A549 (cell line): Measurements from ENCODE around the gene GRK6. TPM values are rescaled to one million over a fixed set of nuclear protein-coding genes. Genes with fewer than 3 reads are reported as not detected.
"Not testable (repeated sequence)": the region's sequence is repeated elsewhere in the genome, so short reads cannot be mapped to it uniquely, and the experiment has no call there.

Source experiments
- ATAC-seq, 2 experiments: fragments of 200-7000 bp in 1 of 2; fragments of >200 bp in 1 of 2; cut with Nextera tagmentation in 1 of 2; cut with Tn5 transposase in 1 of 2; 3 replicates each; pipeline versions ENCODE4 v1.8.0 to v1.9.1; 2018 to 2020; ENCODE audit warnings: mild to moderate bottlenecking in 1 of 2, moderate library complexity in 1 of 2
- CTCF ChIA-PET: fragments of 300-600 bp; sonication (Branson Sonifier 250); formaldehyde crosslinking; extraction: SDS; loops from one replicate; lab custom pipeline; 2021; ENCODE audit warnings: antibody characterized with exemption, inconsistent platforms; lab: Yijun Ruan, JAX
- POLR2A ChIA-PET: fragments of 350-600 bp; formaldehyde crosslinking; extraction: SDS; loops from one replicate; lab custom pipeline; 2021; ENCODE audit warnings: antibody characterized with exemption, inconsistent platforms; lab: Yijun Ruan, JAX
- DNase-seq, 2 experiments: peaks; one replicate each; pipeline versions ENCODE4 v3.0.0 to v3.0.0-alpha.2; 2011 to 2016; ENCODE audit warnings: low read depth in 1 of 2, low spot score in 1 of 2
- FAIRE-seq: peaks from 2 replicates; lab custom pipeline; 2011; peaks lifted over from hg19 to GRCh38; lab: Jason Lieb, UNC
- H3K27ac ChIP-seq, 2 experiments: fragments of >200 bp; sonication (Bioruptor Twin); formaldehyde crosslinking; 3 replicates each; pipeline ENCODE4 v1.5.1; 2016 to 2017
- H3K4me1 ChIP-seq: fragments of >200 bp; sonication (Bioruptor Twin); formaldehyde crosslinking; 3 replicates; pipeline ENCODE4 v1.6.1; 2016
- H3K4me2 ChIP-seq: fragments of >200 bp; sonication (Bioruptor Twin); formaldehyde crosslinking; 3 replicates; pipeline ENCODE4 v1.6.1; 2016
- H3K4me3 ChIP-seq: fragments of >200 bp; sonication (Bioruptor Twin); formaldehyde crosslinking; 3 replicates; pipeline ENCODE4 v1.5.1; 2016
- H3K9me3 ChIP-seq: fragments of >200 bp; sonication (Bioruptor Twin); formaldehyde crosslinking; 3 replicates; pipeline ENCODE4 v1.6.1; 2016
- CBX2 ChIP-seq: fragments of 200-600 bp; sonication (generic); IDR thresholded peaks from 2 replicates; pipeline ENCODE4 v1.6.1; 2016; ENCODE audit warnings: low read depth, mild to moderate bottlenecking, borderline replicate concordance
- CBX8 ChIP-seq: fragments of 200-600 bp; sonication (generic); IDR thresholded peaks from 2 replicates; pipeline ENCODE4 v1.6.1; 2016
- CEBPB ChIP-seq, 2 experiments: fragments of >200 bp in 1 of 2; sonication (Bioruptor Twin) in 1 of 2; formaldehyde crosslinking in 1 of 2; IDR thresholded peaks; 2 replicates each; pipeline ENCODE4 v1.6.1; 2012 to 2016
- CHD4 ChIP-seq: fragments of 200-600 bp; sonication (generic); IDR thresholded peaks from 2 replicates; pipeline ENCODE4 v1.6.1; 2016; ENCODE audit warnings: antibody characterized with exemption, mild to moderate bottlenecking, borderline replicate concordance
- EP300 ChIP-seq, 2 experiments: fragments of >200 bp; sonication (Bioruptor Twin); formaldehyde crosslinking; IDR thresholded peaks; 2 replicates in 1 of 2; 3 replicates in 1 of 2; pipeline ENCODE4 v1.6.1; 2016 to 2017
- ESRRA ChIP-seq: fragments of 150-350 bp; IDR thresholded peaks from 2 replicates; pipeline ENCODE4 v1.6.1; 2014; ENCODE audit warnings: mild to moderate bottlenecking, low read length, borderline replicate concordance
- FOSB ChIP-seq: fragments of 250-450 bp; sonication (Bioruptor Pico); IDR thresholded peaks from 2 replicates; pipeline ENCODE4 v1.5.0; 2020; ENCODE audit warnings: mild to moderate bottlenecking, moderate library complexity
- FOSL2 ChIP-seq, 2 experiments: fragments of 450-650 bp in 1 of 2; fragments of >200 bp in 1 of 2; sonication (Bioruptor Twin) in 1 of 2; formaldehyde crosslinking; IDR thresholded peaks; 2 replicates each; pipeline versions ENCODE4 v1.5.0 to v1.6.1; 2016 to 2020; ENCODE audit warnings: mild to moderate bottlenecking in 1 of 2, moderate library complexity in 1 of 2
- FOXS1 ChIP-seq: fragments of 250-450 bp; sonication (Bioruptor Pico); IDR thresholded peaks from 2 replicates; pipeline ENCODE4 v1.5.0; 2020; ENCODE audit warnings: mild to moderate bottlenecking, moderate library complexity
- GATA3 ChIP-seq: IDR thresholded peaks from 2 replicates; pipeline ENCODE4 v1.6.1; 2012; ENCODE audit warnings: borderline replicate concordance
- HOXB13 ChIP-seq: fragments of 250-450 bp; sonication (Bioruptor Pico); IDR thresholded peaks from 2 replicates; pipeline ENCODE4 v1.5.0; 2020; ENCODE audit warnings: low read depth, mild to moderate bottlenecking, moderate library complexity
- HOXB5 ChIP-seq: fragments of 250-450 bp; sonication (Bioruptor Pico); IDR thresholded peaks from 2 replicates; pipeline ENCODE4 v1.5.0; 2020; ENCODE audit warnings: mild to moderate bottlenecking, moderate library complexity
- JUNB ChIP-seq: fragments of >200 bp; sonication (Bioruptor Twin); formaldehyde crosslinking; IDR thresholded peaks from 2 replicates; pipeline ENCODE4 v1.6.1; 2016
- KDM1A ChIP-seq: fragments of 200-600 bp; sonication (generic); IDR thresholded peaks from 2 replicates; pipeline ENCODE4 v1.6.1; 2016; ENCODE audit warnings: low read depth, mild to moderate bottlenecking
- MYC ChIP-seq: IDR thresholded peaks from 2 replicates; pipeline ENCODE4 v1.6.1; 2012; ENCODE audit warnings: mild to moderate bottlenecking, inconsistent platforms, low read length, improper control_type of control experiment, borderline replicate concordance
- NPAS2 ChIP-seq: fragments of 250-450 bp; sonication (Bioruptor Pico); IDR thresholded peaks from 2 replicates; pipeline ENCODE4 v1.8.0; 2022; ENCODE audit warnings: mild to moderate bottlenecking, moderate library complexity, borderline replicate concordance
- NR3C1 ChIP-seq: fragments of >200 bp; sonication (Bioruptor Twin); formaldehyde crosslinking; IDR thresholded peaks from 3 replicates; pipeline ENCODE4 v1.6.1; 2017
- POLR2A ChIP-seq: IDR thresholded peaks from 2 replicates; pipeline ENCODE4 v1.6.1; 2012; ENCODE audit warnings: mild to moderate bottlenecking, low read length
- RAD21 ChIP-seq, 2 experiments: fragments of >200 bp in 1 of 2; sonication (Bioruptor Twin) in 1 of 2; formaldehyde crosslinking in 1 of 2; IDR thresholded peaks in 1 of 2; conservative IDR thresholded peaks in 1 of 2; 2 replicates in 1 of 2; 3 replicates in 1 of 2; pipeline ENCODE4 v1.6.1; 2012 to 2018; ENCODE audit warnings: inconsistent platforms in 1 of 2
- RFX5 ChIP-seq: fragments of 450-650 bp; IDR thresholded peaks from 2 replicates; pipeline ENCODE4 v1.7.1; 2014; ENCODE audit warnings: antibody characterized with exemption, mild to moderate bottlenecking, moderate library complexity
- RNF2 ChIP-seq: fragments of 200-600 bp; sonication (generic); IDR thresholded peaks from 2 replicates; pipeline ENCODE4 v1.6.1; 2016; ENCODE audit warnings: low read depth, mild to moderate bottlenecking, antibody characterized with exemption, moderate library complexity, borderline replicate concordance
- SMC3 ChIP-seq: fragments of >200 bp; sonication (Bioruptor Twin); formaldehyde crosslinking; IDR thresholded peaks from 3 replicates; pipeline ENCODE4 v1.6.1; 2018; ENCODE audit warnings: inconsistent platforms
- TFCP2L1 ChIP-seq: fragments of 250-450 bp; sonication (Bioruptor Pico); IDR thresholded peaks from 2 replicates; pipeline ENCODE4 v1.5.0; 2021; ENCODE audit warnings: mild to moderate bottlenecking
- ZC3H11A ChIP-seq: fragments of 450-650 bp; IDR thresholded peaks from 2 replicates; pipeline ENCODE4 v1.6.1; 2014; ENCODE audit warnings: antibody characterized with exemption, mild to moderate bottlenecking
- ZFP36 ChIP-seq: fragments of 450-650 bp; IDR thresholded peaks from 2 replicates; pipeline ENCODE4 v1.6.1; 2014; ENCODE audit warnings: borderline replicate concordance; ENCODE audit not compliant: partially characterized antibody
- WGBS: methylation state at CpG from one replicate; pipeline ENCODE4 v1.1.6; 2017; ENCODE audit errors: missing lambda C conversion rate; 5-methylcytosine and 5-hydroxymethylcytosine counted together
- polyA plus RNA-seq, 4 experiments: library from polyadenylated mRNA; depleted of rRNA in 3 of 4; stranded (reverse); fragments of >200 nt; fragmentation: RNase III in 1 of 4; extraction: RNeasy Plus Mini Kit Qiagen cat#74134 plus additional on column Dnase treatment in 1 of 4; gene quantifications; 2 replicates in 3 of 4; 3 replicates in 1 of 4; pipeline ENCODE4 v1.2.3, GENCODE V29; 2011 to 2017
- TF ChIP-seq, protein P1 (sequence below): fragments of >200 bp; sonication (Bioruptor Twin); formaldehyde crosslinking; IDR thresholded peaks from 2 replicates; pipeline ENCODE4 v1.6.1; 2016
- TF ChIP-seq, protein P2 (sequence below): fragments of >200 bp; sonication (Bioruptor Twin); formaldehyde crosslinking; IDR thresholded peaks from 3 replicates; pipeline ENCODE4 v1.6.1; 2016
- TF ChIP-seq, protein P3 (sequence below): fragments of 450-650 bp; IDR thresholded peaks from 2 replicates; pipeline ENCODE4 v1.6.1; 2014; ENCODE audit warnings: antibody characterized with exemption

Gene GRK6
- polyA plus RNA-seq, 2 of the 4 experiments (the other 2 are of a cell fraction), result 20.1 to 28.8 TPM

DNA sequence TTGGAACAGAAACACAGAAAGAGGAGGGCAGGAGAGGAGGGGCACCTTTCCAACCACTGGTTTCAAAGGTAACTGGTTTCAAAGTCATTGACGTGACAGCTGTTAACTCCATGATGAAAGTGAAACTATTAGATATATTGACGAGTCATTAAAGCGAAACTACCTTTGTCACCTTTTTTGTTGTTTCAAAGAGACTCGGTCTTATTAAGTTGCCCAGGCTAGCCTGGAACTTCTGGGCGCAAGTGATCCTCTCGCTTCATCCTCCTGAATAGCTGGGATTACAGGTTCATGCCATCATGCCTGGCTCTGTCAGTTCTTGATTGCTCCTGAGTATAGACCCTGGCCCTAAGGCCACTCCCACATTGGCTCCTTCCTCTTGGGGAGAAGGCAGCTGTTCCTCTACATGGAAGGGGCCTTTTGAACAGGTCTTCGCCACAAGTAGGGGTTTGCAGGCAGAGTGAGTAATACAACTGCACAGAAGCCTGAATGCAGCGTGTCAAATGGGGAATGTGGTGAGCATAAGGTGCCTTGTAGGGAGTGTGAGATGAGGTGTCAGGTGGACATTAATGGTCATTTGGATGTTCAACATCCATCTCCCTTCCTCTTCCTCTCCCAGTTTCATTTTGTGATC is 13.8 kb upstream of the GRK6 start:
- TF ChIP-seq ZC3H11A (no peak), MYC (no peak), ESRRA (no peak), RNF2 (no peak), TFCP2L1 (CRISPR knock-in tag) (no peak), HOXB5 (no peak), CBX2 (no peak), CHD4 (no peak), RFX5 (no peak), CEBPB (IDR thresholded peaks at IDR 0.05) (no peak), SMC3 (no peak)
- TF ChIP-seq, protein P1, sequence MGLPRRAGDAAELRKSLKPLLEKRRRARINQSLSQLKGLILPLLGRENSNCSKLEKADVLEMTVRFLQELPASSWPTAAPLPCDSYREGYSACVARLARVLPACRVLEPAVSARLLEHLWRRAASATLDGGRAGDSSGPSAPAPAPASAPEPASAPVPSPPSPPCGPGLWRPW, result no peak
- TF ChIP-seq, all 56 proteins: peak for 0
- Histone ChIP-seq H3K4me1 (no peaks in the 10 kb centered on the region), H3K27ac (no peak overlapping the region), H3K4me3 (no peak overlapping the region), H3K4me2 (no peak overlapping the region), H3K9me3 (no peaks in the 10 kb centered on the region)
- no peak for DNase-seq
- no peak for FAIRE-seq
- WGBS, result 80% methylated on average over 8 of the region's 8 CpGs
- ATAC-seq, result no peak
- ChIA-PET POLR2A (no interaction called here), CTCF (interaction anchor here (1.8 to 43.1 kb wide), 4 partner anchors 8 to 36 kb away, joined by 7 to 1107 read pairs (median 501); partner anchors contain the start of genes PRR7 and SLC34A1)

DNA sequence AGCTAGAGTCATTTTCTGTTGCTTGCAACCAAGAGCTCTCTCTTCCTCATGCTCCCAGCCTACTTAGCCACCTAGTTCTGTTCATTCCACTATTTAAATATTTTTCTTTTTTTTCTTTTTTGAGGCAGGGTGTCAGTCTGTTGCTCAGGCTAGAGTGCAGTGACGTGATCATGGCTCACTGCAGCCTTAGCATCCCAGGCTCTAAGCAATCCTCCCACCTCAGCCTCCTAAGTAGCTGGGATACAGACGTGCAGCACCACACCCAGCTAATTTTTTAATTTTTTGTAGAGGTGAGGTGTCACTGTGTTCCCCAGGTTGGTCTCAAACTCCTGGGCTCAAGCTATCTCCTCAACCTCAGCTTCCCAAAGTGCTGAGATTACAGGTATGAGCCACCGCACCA is 12.0 kb upstream of the GRK6 start:
- ChIA-PET CTCF (interaction anchor here (1.2 to 43.1 kb wide), 5 partner anchors 10 to 96 kb away, joined by 4 to 1107 read pairs (median 131); partner anchors contain the start of genes PRR7 and SLC34A1), POLR2A (interaction anchor here (1.2 to 1.7 kb wide), 2 partner anchors 10 to 11 kb away, joined by 4 to 5 read pairs; no protein-coding TSS in a partner anchor)
- Histone ChIP-seq H3K4me2 (no peak overlapping the region), H3K27ac (no peak overlapping the region), H3K9me3 (no peaks in the 10 kb centered on the region), H3K4me1 (no peaks in the 10 kb centered on the region), H3K4me3 (no peak overlapping the region)
- FAIRE-seq (no peak), DNase-seq (no peak), ATAC-seq (no peak)
- 72% methylated on average over 3 of the region's 3 CpGs for WGBS
- TF ChIP-seq EP300 (IDR thresholded peaks at IDR 0.05) (no peak), ZFP36 (no peak)
- TF ChIP-seq, all 56 proteins: peak for 0

DNA sequence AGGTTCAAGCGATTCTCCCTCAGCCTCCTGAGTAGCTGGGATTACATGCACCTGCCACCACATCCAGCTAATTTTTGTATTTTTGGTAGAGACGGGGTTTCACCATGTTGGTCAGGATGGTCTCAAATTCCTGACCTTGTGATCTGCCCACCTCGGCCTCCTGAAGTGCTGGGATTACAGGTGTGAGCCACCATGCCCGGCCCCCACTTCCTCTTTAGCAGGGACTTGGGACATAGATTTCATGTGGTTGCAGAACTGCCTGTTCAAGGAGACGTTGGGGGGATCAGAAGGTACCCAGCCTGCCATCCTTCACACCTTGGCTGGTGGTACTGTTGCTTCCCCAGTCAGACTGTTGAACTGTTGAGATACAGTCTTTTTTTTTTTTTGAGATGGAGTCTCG is 9.4 kb upstream of the GRK6 start:
- H3K9me3 ChIP-seq, DNase-seq, ATAC-seq, H3K27ac ChIP-seq, H3K4me2 ChIP-seq, H3K4me1 ChIP-seq, H3K4me3 ChIP-seq, FAIRE-seq: not testable (repeated sequence)
- WGBS, result 78% methylated on average over 6 of the region's 6 CpGs
- CTCF ChIA-PET, result interaction anchor here (8.9 to 43.1 kb wide), 3 partner anchors 12 to 38 kb away, joined by 131 to 1107 read pairs (median 871); partner anchors contain the start of genes PRR7 and SLC34A1
- POLR2A ChIA-PET, result interaction anchor here (1.1 kb wide), 1 partner anchor 14 kb away, joined by 3 read pairs; no protein-coding TSS in a partner anchor

DNA sequence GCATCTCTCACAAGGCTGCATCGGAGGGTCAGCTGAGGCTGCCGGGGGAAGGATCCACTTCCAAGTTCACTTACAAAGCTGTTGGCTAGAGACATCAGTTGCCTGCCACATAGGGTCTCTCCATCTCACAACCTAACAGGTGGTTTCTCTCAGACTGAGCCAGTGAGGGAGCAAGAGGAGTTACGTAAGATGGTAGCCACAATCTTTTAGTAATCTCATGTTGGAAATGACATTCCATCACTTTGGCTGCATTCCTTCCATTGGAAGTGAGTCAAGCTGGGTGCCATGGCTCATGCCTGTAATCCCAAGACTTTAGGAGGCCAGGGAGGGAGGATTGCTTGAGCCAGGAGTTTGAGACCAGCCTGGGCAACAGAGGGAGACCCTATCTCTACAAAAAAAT is 7.4 kb upstream of the GRK6 start:
- ATAC-seq (no peak), DNase-seq (no peak), FAIRE-seq (no peak)
- H3K4me3 ChIP-seq, result no peak overlapping the region
- WGBS, result 96% methylated on average over 3 of the region's 3 CpGs
- no peak overlapping the region for H3K27ac ChIP-seq
- POLR2A ChIA-PET, result interaction anchor here (0.8 kb wide), 1 partner anchor 14 kb away, joined by 3 read pairs; no protein-coding TSS in a partner anchor
- H3K9me3 ChIP-seq, result no peaks in the 10 kb centered on the region
- TF ChIP-seq ESRRA (no peak), KDM1A (no peak), JUNB (no peak), GATA3 (no peak), HOXB13 (CRISPR knock-in tag) (no peak), FOXS1 (no peak), FOSB (CRISPR knock-in tag) (no peak), TFCP2L1 (CRISPR knock-in tag) (no peak), CBX8 (no peak), ZC3H11A (no peak), NPAS2 (CRISPR knock-in tag) (no peak), HOXB5 (no peak), FOSL2 (IDR thresholded peaks at IDR 0.05) (no peak), FOSL2 (CRISPR knock-in tag; IDR thresholded peaks at IDR 0.05) (no peak), POLR2A (no peak), NR3C1 (no peak), CHD4 (no peak), RAD21 (conservative IDR thresholded peaks at IDR 0.05 in 1 of 2, IDR thresholded peaks at IDR 0.05 in 1 of 2) (no peak), SMC3 (no peak)
- TF ChIP-seq, protein P2, sequence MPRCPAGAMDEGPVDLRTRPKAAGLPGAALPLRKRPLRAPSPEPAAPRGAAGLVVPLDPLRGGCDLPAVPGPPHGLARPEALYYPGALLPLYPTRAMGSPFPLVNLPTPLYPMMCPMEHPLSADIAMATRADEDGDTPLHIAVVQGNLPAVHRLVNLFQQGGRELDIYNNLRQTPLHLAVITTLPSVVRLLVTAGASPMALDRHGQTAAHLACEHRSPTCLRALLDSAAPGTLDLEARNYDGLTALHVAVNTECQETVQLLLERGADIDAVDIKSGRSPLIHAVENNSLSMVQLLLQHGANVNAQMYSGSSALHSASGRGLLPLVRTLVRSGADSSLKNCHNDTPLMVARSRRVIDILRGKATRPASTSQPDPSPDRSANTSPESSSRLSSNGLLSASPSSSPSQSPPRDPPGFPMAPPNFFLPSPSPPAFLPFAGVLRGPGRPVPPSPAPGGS, result no peak
- TF ChIP-seq, protein P3, sequence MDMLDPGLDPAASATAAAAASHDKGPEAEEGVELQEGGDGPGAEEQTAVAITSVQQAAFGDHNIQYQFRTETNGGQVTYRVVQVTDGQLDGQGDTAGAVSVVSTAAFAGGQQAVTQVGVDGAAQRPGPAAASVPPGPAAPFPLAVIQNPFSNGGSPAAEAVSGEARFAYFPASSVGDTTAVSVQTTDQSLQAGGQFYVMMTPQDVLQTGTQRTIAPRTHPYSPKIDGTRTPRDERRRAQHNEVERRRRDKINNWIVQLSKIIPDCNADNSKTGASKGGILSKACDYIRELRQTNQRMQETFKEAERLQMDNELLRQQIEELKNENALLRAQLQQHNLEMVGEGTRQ, result no peak
- no peaks in the 10 kb centered on the region for H3K4me1 ChIP-seq
- no peak overlapping the region for H3K4me2 ChIP-seq
- CTCF ChIA-PET, result interaction anchor here (1.1 to 43.1 kb wide), 5 partner anchors 14 to 109 kb away, joined by 3 to 1107 read pairs (median 131); partner anchors contain the start of genes PRR7 and SLC34A1
